Prostate gland (tissue), 2 donors: Measurements from ENCODE around the gene KCNJ15. TPM values are rescaled to one million over a fixed set of nuclear protein-coding genes. Genes with fewer than 3 reads are reported as not detected.
A peak's percentile ranks its signal among the peaks of the same experiment; 100 is the strongest.

ENCODE experiments used
- DNase-seq: peaks from one replicate; pipeline ENCODE4 v3.0.0-alpha.2; 2019; ENCODE audit warnings: low spot score
- H3K27ac ChIP-seq, 2 donors: fragments of 200-600 bp; sonication (generic); 2 replicates each; pipeline ENCODE4 v1.5.1; 2017 to 2019
- H3K27me3 ChIP-seq: fragments of 200-600 bp; sonication (generic); replicated peaks from 2 replicates; pipeline ENCODE4 v1.5.1; 2019; ENCODE audit not compliant: insufficient read depth
- H3K36me3 ChIP-seq, 2 donors: fragments of 200-600 bp; sonication (generic); 1 replicate in 1 of 2; 2 replicates in 1 of 2; pipeline versions ENCODE4 v1.5.1 to v1.8.1; 2017 to 2019
- H3K4me1 ChIP-seq: fragments of 200-600 bp; sonication (generic); replicated peaks from 2 replicates; pipeline ENCODE4 v1.5.1; 2019
- H3K4me3 ChIP-seq, 2 donors: fragments of 200-600 bp; sonication (generic); 2 replicates each; pipeline ENCODE4 v1.5.1; 2017 to 2019
- H3K9me3 ChIP-seq: fragments of 200-600 bp; sonication (generic); 2 replicates; pipeline ENCODE4 v1.5.1; 2017
- CTCF ChIP-seq, 4 experiments: fragments of 200-600 bp in 2 of 4; fragments of 450-650 bp in 2 of 4; sonication (generic) in 2 of 4; IDR thresholded peaks; 1 replicate in 3 of 4; 2 replicates in 1 of 4; pipeline ENCODE4 v1.5.1; 2016 to 2019; ENCODE audit warnings: antibody characterized with exemption in 4 of 4, mild to moderate bottlenecking in 2 of 4, moderate library complexity in 2 of 4
- POLR2A ChIP-seq: fragments of 450-650 bp; IDR thresholded peaks from one replicate; pipeline ENCODE4 v1.6.1; 2016; ENCODE audit warnings: antibody characterized with exemption, mild to moderate bottlenecking
- POLR2AphosphoS5 ChIP-seq: sonication (generic); formaldehyde crosslinking; IDR thresholded peaks from one replicate; pipeline ENCODE4 v1.6.1; 2017; ENCODE audit warnings: antibody characterized with exemption
- WGBS: methylation state at CpG from one replicate; pipeline ENCODE4 v1.1.5; 2018; 5-methylcytosine and 5-hydroxymethylcytosine counted together
- intact Hi-C: fragments of 100-400 bp; cut with DNase I; formaldehyde crosslinking; loops from one replicate; pipeline ENCODE4 v1.14.2; 2022
- total RNA-seq, 2 donors: library from RNA; depleted of rRNA; stranded (reverse); fragments of >200 nt; gene quantifications; one replicate each; pipeline ENCODE4 v1.1.0, GENCODE V29; 2016

Gene KCNJ15
- total RNA-seq, 2 donors from 2014 or later, result 4.5 to 5.6 TPM

DNA sequence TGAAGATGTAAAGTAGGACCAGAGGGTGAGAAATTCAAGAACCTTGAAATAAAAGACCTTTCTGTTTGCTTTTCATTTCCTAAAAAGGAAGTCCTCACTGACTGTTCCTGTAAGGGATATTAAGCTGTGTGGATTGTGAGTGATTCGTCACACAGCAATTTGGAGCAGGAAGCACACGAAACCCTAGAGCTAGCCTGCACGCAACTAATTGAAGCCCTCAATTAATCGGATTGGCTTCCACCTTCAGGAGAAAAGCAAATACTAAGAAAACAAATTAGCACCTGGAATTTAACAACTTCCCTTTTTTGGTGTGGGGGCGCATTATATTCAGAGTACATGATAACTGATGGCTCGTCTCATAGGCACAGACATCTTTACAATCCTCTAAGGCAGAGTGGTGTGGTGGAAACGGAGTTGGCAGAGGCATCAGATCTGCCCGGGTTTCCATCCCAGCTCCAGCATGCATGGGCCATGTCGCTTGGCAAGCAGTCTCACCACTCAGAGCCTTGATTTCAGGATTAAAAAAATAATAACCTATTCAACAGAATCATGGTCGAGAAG is 95.2 kb downstream of the KCNJ15 start:
- Histone ChIP-seq H3K9me3 (no peaks in the 10 kb centered on the region), H3K36me3 (no peaks in the 10 kb centered on the region), H3K4me1 (no peaks in the 10 kb centered on the region), H3K4me3 (no peak overlapping the region), H3K27ac (no peak overlapping the region), H3K27me3 (no peaks in the 10 kb centered on the region)
- TF ChIP-seq CTCF (IDR thresholded peaks at IDR 0.05), result no peak
- TF ChIP-seq POLR2A, result no peak
- no peak for TF ChIP-seq POLR2AphosphoS5
- intact Hi-C loops, result loop anchor here (5.0 kb wide), 1 partner anchor 640 kb away; no protein-coding TSS in a partner anchor
- no peak for DNase-seq
- WGBS, result 21% methylated on average over 10 of the region's 10 CpGs

DNA sequence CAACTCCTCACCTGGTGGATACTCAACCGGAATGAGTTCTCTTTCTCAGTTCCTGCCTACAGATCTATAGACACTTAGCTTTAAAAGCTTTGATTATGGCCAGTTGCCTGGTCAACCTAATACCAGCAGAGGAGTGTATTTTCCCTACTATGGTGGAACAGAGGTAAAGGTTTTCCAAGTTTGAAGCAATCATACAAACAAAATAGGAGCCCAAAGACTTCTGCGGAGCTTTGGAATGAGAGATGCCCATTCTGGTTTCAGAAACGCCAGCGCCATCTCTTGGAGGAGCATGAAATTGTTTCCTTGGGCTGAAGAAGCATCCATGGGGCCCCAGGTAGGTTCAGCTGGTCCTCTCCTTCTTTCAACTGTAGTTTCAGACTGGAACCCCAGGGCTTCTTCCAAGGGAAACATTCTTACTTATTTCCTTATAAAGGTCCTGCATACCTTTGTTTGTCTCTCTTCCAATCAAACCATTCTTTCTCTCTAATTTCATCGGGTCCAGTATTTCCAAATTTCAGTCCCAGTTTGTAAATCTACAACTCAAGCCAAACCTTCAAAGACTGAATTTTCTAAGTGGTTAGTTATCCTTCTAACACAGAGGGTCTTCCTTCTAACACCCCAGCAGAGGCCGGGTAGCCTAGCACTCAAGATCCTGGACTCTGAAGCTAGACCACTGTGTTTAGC is 95.9 kb downstream of the KCNJ15 start:
- TF ChIP-seq POLR2A (no peak), POLR2AphosphoS5 (peak; percentile 35), CTCF (IDR thresholded peaks at IDR 0.05) (peak; percentile 49 to 83 (median 70))

DNA sequence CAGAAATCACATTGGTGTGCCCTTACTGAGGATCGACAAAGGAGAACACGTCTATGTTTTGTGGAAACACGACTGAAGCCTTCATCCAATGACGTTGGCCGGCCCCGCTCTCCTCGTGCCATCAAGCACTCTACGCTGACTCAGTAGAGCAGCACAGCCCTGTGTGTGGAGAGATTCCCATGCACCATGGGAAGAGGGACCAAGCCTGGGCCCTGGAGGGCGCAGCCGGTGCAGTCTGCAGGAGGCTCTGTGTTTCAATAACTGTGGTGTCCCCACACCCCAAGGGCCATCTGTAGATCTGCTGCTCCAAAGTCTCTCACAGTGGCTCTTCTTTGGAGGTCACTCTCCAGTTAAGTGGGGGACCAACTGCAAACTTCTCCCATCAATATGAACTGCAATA is 97.4 kb downstream of the KCNJ15 start:
- TF ChIP-seq POLR2AphosphoS5, result no peak
- TF ChIP-seq CTCF (IDR thresholded peaks at IDR 0.05), result no peak
- no peak for TF ChIP-seq POLR2A
- 97% methylated on average over 10 of the region's 10 CpGs for WGBS

More for the DNA sequence above, 95.9 kb downstream of the KCNJ15 start:
- DNase-seq, result peak; percentile 70
- H3K4me1 ChIP-seq, result no peaks in the 10 kb centered on the region
- no peak overlapping the region for H3K4me3 ChIP-seq
- WGBS, result 46% methylated on average over 6 of the region's 6 CpGs
- intact Hi-C loops, result loop anchor here (5.0 kb wide), 1 partner anchor 640 kb away; no protein-coding TSS in a partner anchor
- no peak overlapping the region for H3K27ac ChIP-seq
- H3K27me3 ChIP-seq, result no peaks in the 10 kb centered on the region
- H3K9me3 ChIP-seq, result no peaks in the 10 kb centered on the region
- H3K36me3 ChIP-seq, result no peaks in the 10 kb centered on the region

DNA sequence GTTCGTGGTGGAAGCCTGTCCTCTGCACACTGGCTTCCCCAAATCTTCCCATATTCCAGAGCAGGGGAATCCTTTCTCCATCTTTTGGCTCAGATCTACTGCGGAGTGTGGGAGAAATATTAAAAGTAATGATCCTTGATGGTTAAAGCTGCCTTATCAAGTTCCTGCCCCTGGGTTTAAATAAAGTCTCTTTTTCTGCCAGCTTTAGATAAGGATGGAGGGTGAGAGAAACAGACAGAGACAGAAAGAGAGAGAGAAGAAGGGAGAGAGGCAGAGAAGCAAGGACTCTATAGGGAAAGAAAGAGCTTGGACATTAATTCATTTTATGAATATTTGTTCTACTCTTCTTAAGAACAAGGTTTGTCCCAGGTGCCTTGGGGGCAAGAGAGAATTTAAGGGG is 98.0 kb downstream of the KCNJ15 start:
- Histone ChIP-seq H3K27ac (no peak overlapping the region), H3K27me3 (no peaks in the 10 kb centered on the region), H3K9me3 (no peaks in the 10 kb centered on the region), H3K36me3 (no peaks in the 10 kb centered on the region), H3K4me3 (no peak overlapping the region), H3K4me1 (no peaks in the 10 kb centered on the region)
- TF ChIP-seq POLR2AphosphoS5 (no peak), CTCF (IDR thresholded peaks at IDR 0.05) (no peak), POLR2A (no peak)
- intact Hi-C loops, result loop anchor here (5.0 kb wide), 1 partner anchor 642 kb away; no protein-coding TSS in a partner anchor
- no peak for DNase-seq
- 87% methylated on average over 2 of the region's 2 CpGs for WGBS

More for the DNA sequence above, 97.4 kb downstream of the KCNJ15 start:
- DNase-seq, result no peak
- Histone ChIP-seq H3K27ac (no peak overlapping the region), H3K4me1 (no peaks in the 10 kb centered on the region), H3K27me3 (no peaks in the 10 kb centered on the region), H3K4me3 (no peak overlapping the region), H3K36me3 (no peaks in the 10 kb centered on the region), H3K9me3 (no peaks in the 10 kb centered on the region)
- intact Hi-C loops, result loop anchor here (5.0 kb wide), 1 partner anchor 642 kb away; no protein-coding TSS in a partner anchor
